Loucy (cell line): ENCODE measurements around the gene LRRC4C.
"Not testable (repeated sequence)": the region's sequence is repeated elsewhere in the genome, so short reads cannot be mapped to it uniquely, and the experiment has no call there.

Experiments
- H2AFZ ChIP-seq: fragments of 200-600 bp; sonication (generic); 2 replicates; pipeline ENCODE4 v1.6.0; 2016; ENCODE audit warnings: antibody characterized with exemption, mild to moderate bottlenecking, low read length, moderate library complexity
- H3F3A ChIP-seq: fragments of 200-600 bp; 2 replicates; pipeline ENCODE4 v1.6.0; 2016; ENCODE audit warnings: antibody characterized with exemption, low read depth, mild to moderate bottlenecking
- H3K27me3 ChIP-seq: fragments of 200-600 bp; sonication (generic); 2 replicates; pipeline ENCODE4 v1.6.1; 2014; ENCODE audit warnings: low read length, mild to moderate bottlenecking; ENCODE audit not compliant: insufficient read depth, poor library complexity, severe bottlenecking
- H3K36me3 ChIP-seq: fragments of 200-600 bp; sonication (generic); 2 replicates; pipeline ENCODE4 v1.6.1; 2016; ENCODE audit warnings: low read length; ENCODE audit not compliant: insufficient read depth
- H3K4me1 ChIP-seq: fragments of 200-600 bp; sonication (generic); 2 replicates; pipeline ENCODE4 v1.5.1; 2014; ENCODE audit warnings: low read length, mild to moderate bottlenecking; ENCODE audit not compliant: insufficient read depth, poor library complexity, severe bottlenecking
- H3K4me2 ChIP-seq: fragments of 200-600 bp; sonication (generic); 2 replicates; pipeline ENCODE4 v1.6.0; 2014; ENCODE audit warnings: antibody characterized with exemption, low read length, low read depth, mild to moderate bottlenecking; ENCODE audit not compliant: poor library complexity, severe bottlenecking
- H3K4me3 ChIP-seq: fragments of 200-600 bp; sonication (generic); 2 replicates; pipeline ENCODE4 v1.5.1; 2014; ENCODE audit warnings: low read length, mild to moderate bottlenecking, mixed read lengths; ENCODE audit not compliant: poor library complexity, severe bottlenecking
- H3K79me2 ChIP-seq: fragments of 200-600 bp; sonication (generic); 2 replicates; pipeline ENCODE4 v1.6.1; 2014; ENCODE audit warnings: low read length; ENCODE audit not compliant: insufficient read depth
- H3K9ac ChIP-seq: fragments of 200-600 bp; sonication (generic); 2 replicates; pipeline ENCODE4 v1.6.0; 2014; ENCODE audit warnings: mild to moderate bottlenecking, low read depth, low read length, moderate library complexity; ENCODE audit not compliant: poor library complexity, severe bottlenecking
- H3K9me2 ChIP-seq: fragments of 200-600 bp; sonication (generic); replicated peaks from 2 replicates; pipeline ENCODE4 v1.6.1; 2016; ENCODE audit warnings: low read depth, low read length, mixed read lengths
- H3K9me3 ChIP-seq: fragments of 200-600 bp; sonication (generic); 2 replicates; pipeline ENCODE4 v1.6.1; 2014; ENCODE audit warnings: mild to moderate bottlenecking, antibody characterized with exemption, low read length, low read depth; ENCODE audit not compliant: insufficient read depth
- H4K20me1 ChIP-seq: fragments of 200-600 bp; sonication (generic); 2 replicates; pipeline ENCODE4 v1.6.0; 2014; ENCODE audit warnings: antibody characterized with exemption, low read length, mild to moderate bottlenecking; ENCODE audit not compliant: insufficient read depth, poor library complexity, severe bottlenecking
- CTCF ChIP-seq: fragments of 200-600 bp; sonication (generic); conservative IDR thresholded peaks from 2 replicates; pipeline ENCODE4 v1.5.1; 2014; ENCODE audit warnings: mild to moderate bottlenecking, antibody characterized with exemption, low read length
- EZH2phosphoT487 ChIP-seq: fragments of 200-600 bp; IDR thresholded peaks from 2 replicates; pipeline ENCODE4 v1.6.1; 2018; ENCODE audit warnings: antibody characterized with exemption, mild to moderate bottlenecking, moderate library complexity, borderline replicate concordance

Gene LRRC4C

GRCh38 chr11:41040474-41040873 lies 419.0 kb downstream of the LRRC4C start:
- Histone ChIP-seq H3K9ac (no peak overlapping the region), H3K4me3 (no peak overlapping the region), H3K79me2 (no peaks in the 10 kb centered on the region), H3K27me3 (no peaks in the 10 kb centered on the region), H3K9me3 (no peaks in the 10 kb centered on the region), H3K36me3 (no peaks in the 10 kb centered on the region), H3K9me2 (no peaks in the 10 kb centered on the region), H3K4me2 (no peak overlapping the region), H4K20me1 (no peaks in the 10 kb centered on the region), H2AFZ (no peak overlapping the region), H3F3A (no peaks in the 10 kb centered on the region), H3K4me1 (no peaks in the 10 kb centered on the region)
- no peak for TF ChIP-seq EZH2phosphoT487

GRCh38 chr11:41039592-41039991 lies 419.9 kb downstream of the LRRC4C start:
- no peaks in the 10 kb centered on the region for H4K20me1 ChIP-seq
- no peaks in the 10 kb centered on the region for H3K27me3 ChIP-seq
- no peaks in the 10 kb centered on the region for H3K36me3 ChIP-seq
- no peak overlapping the region for H3K9ac ChIP-seq
- H3K4me1 ChIP-seq, result no peaks in the 10 kb centered on the region
- no peaks in the 10 kb centered on the region for H3K9me2 ChIP-seq
- no peak overlapping the region for H3K4me2 ChIP-seq
- no peaks in the 10 kb centered on the region for H3K79me2 ChIP-seq
- H2AFZ ChIP-seq, result no peak overlapping the region
- no peak overlapping the region for H3K4me3 ChIP-seq
- no peaks in the 10 kb centered on the region for H3K9me3 ChIP-seq
- H3F3A ChIP-seq, result no peaks in the 10 kb centered on the region
- TF ChIP-seq EZH2phosphoT487 (no peak), CTCF (no peak)

GRCh38 chr11:41031551-41032060 lies 427.8 kb downstream of the LRRC4C start:
- H3K79me2 ChIP-seq, result no peaks in the 10 kb centered on the region
- H3K4me2 ChIP-seq, result no peak overlapping the region
- no peaks in the 10 kb centered on the region for H3K27me3 ChIP-seq
- no peak overlapping the region for H3K4me3 ChIP-seq
- H4K20me1 ChIP-seq, result no peaks in the 10 kb centered on the region
- H3K36me3 ChIP-seq, result no peaks in the 10 kb centered on the region
- TF ChIP-seq EZH2phosphoT487 (no peak), CTCF (no peak)
- H3K9me3 ChIP-seq, result no peaks in the 10 kb centered on the region
- no peaks in the 10 kb centered on the region for H3F3A ChIP-seq
- H3K9me2 ChIP-seq, result no peaks in the 10 kb centered on the region
- H3K4me1 ChIP-seq, result no peaks in the 10 kb centered on the region
- H2AFZ ChIP-seq, result no peak overlapping the region
- no peak overlapping the region for H3K9ac ChIP-seq

GRCh38 chr11:41020259-41020658 lies 439.2 kb downstream of the LRRC4C start:
- Histone ChIP-seq H3K27me3 (no peaks in the 10 kb centered on the region), H3K36me3 (no peaks in the 10 kb centered on the region), H3K4me3 (no peak overlapping the region), H2AFZ (no peak overlapping the region), H3K4me1 (no peaks in the 10 kb centered on the region), H3F3A (no peaks in the 10 kb centered on the region), H4K20me1 (no peaks in the 10 kb centered on the region), H3K9ac (no peak overlapping the region), H3K79me2 (no peaks in the 10 kb centered on the region), H3K9me2 (no peaks in the 10 kb centered on the region), H3K4me2 (no peak overlapping the region), H3K9me3 (no peaks in the 10 kb centered on the region)
- no peak for TF ChIP-seq CTCF
- TF ChIP-seq EZH2phosphoT487, result no peak

GRCh38 chr11:41019666-41020065 lies 439.8 kb downstream of the LRRC4C start:
- H3F3A ChIP-seq, H3K27me3 ChIP-seq, H3K4me2 ChIP-seq, H3K36me3 ChIP-seq, H3K4me1 ChIP-seq, H3K9me3 ChIP-seq, H3K79me2 ChIP-seq, H4K20me1 ChIP-seq, H3K9ac ChIP-seq, H3K9me2 ChIP-seq, H2AFZ ChIP-seq, H3K4me3 ChIP-seq: not testable (repeated sequence)
